ENCODE results near the gene RXFP2.

- TF ChIP-seq CTCF (IDR thresholded peaks at IDR 0.05; ENCODE audit: extremely low read depth in 1 of 2, insufficient read depth in 1 of 2, low read depth in 1 of 2, low read length in 2 of 2) (no peak), EZH2 (IDR thresholded peaks at IDR 0.05; ENCODE audit: borderline replicate concordance, low read depth, low read length, severe bottlenecking) (no peak), FOS (IDR thresholded peaks at IDR 0.05; ENCODE audit: borderline replicate concordance, insufficient read depth, low read length) (no peak), MYC (IDR thresholded peaks at IDR 0.05; ENCODE audit: low read depth, low read length) (no peak), MAX (IDR thresholded peaks at IDR 0.05; ENCODE audit: insufficient read depth, insufficient read length) (no peak), POLR2AphosphoS5 (IDR thresholded peaks at IDR 0.05; ENCODE audit: insufficient read depth, low read depth, low read length) (no peak), POLR2A (IDR thresholded peaks at IDR 0.05; ENCODE audit: low read depth, low read length) (no peak), JUN (IDR thresholded peaks at IDR 0.05; ENCODE audit: borderline replicate concordance, insufficient read depth, insufficient read length, low read depth) (no peak), GATA2 (IDR thresholded peaks at IDR 0.05; ENCODE audit: insufficient read depth, insufficient read length, low read depth, low read length) (no peak)
Measured at GRCh38 chr13:31827707-31828106, 88.4 kb downstream of the RXFP2 start.

Measured in endothelial cell of umbilical vein (primary cell).